ENCODE results near the gene FAT2.

- TF ChIP-seq POLR2A (IDR thresholded peaks at IDR 0.05) (no peak), CTCF (IDR thresholded peaks at IDR 0.05) (no peak)
Observed at GRCh38 chr5:151638619-151639018, 47.5 kb upstream of the FAT2 start.
